DMS53 treated with DMSO at 0.1 percent for 48 hours (cell line): ENCODE measurements around the gene GSK3B.

Source experiments
- DNase-seq: peaks from one replicate; lab custom pipeline; 2025; ENCODE audit not compliant: unreplicated experiment; lab: John Stamatoyannopoulos, UW

The GSK3B gene

GRCh38 chr3:119783883-119784282 lies 310.4 kb downstream of the GSK3B start:
- DNase-seq = no peak

DNA sequence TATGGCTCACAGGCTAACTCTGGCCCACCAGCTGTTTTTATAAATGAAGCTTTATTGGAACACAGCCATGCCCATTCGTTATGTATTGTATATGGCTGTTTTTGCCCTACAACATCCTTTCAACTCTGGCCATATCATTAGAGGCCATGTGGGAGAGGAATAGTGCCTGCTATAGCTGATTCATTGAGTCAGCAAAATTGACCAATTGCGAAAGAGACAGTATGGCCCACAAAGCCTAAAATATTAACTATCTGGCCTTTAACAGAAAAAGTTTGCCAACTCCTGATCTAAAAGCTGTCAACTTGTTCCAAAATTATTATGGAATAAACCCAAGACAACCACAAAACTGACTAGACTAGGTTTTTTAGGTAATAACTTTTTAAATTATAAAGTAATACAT lies 311.0 kb downstream of the GSK3B start:
- DNase-seq = no peak

DNA sequence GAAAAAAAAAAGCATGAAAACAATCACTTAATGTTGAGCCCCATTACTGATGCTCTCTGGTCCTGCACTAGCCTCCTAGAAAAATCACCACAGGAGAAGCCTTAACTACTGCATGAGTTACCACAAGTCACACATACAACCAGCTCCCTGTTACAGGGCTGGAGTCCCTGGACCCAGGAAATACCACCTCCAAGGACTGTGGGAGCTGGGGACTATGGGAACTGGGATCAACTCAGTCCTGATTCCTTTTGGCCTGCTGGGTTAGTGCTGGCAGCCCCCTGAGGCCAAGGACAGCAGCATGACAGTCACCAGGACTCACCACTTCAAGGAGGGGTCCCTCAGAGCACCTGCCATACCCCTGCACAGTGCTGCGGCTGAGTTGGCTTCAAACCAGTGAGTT lies 311.8 kb downstream of the GSK3B start:
- DNase-seq = no peak

GRCh38 chr3:119781330-119782198 lies 312.7 kb downstream of the GSK3B start, which contains the start of gene NR1I2:
TSS of gene NR1I2 (plus strand) at chr3:119782101.
- no peak for DNase-seq

DNA sequence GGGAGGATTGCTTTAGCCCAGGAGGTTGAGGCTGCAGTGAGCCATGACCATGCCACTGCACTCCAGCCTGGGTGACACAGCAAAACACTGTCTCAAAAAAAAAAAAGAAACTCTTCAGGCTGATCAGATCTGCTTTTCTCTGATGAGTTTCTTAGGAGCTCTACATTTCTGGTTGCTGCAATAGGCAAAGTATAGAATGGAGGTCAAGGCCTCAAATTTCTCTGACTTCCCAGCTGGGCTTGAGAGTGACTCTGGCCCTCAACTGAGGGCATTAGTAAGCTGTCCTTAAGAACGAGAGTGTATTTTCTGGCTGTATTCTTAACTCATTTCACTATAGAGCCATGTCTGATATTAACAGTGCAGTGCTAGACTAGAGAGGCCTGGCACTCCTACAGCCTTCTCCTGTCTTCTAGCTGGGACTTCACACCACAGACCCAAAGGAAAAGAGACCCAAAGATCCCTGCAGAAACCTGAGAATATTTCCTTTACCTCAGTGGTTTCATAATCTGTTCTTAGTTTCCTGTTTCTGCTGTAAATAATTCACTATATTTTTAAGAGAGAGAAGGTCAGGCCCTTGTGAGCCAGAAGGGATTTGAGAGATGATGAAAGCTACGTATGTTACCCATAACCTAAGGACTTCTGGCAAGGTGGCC lies 314.4 kb downstream of the GSK3B start:
- no peak for DNase-seq

DNA sequence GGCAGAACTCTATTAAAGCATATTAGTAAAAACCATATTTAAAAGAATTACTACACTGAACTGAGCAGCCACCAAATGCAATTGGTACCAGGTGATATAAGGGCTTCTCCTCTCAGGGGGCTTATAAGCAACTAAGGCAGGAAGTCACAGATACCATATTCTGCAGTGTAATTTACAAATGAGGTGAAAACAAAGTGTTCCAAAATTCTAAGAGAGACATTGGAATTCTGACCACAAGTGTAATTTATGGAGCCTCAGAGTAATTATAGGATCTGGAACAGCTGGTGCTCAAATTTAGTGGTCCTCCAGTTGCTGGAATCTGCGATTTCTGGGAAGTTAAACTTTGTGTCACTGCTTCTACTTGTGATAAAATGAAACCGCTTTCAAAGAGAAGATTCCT lies 315.4 kb downstream of the GSK3B start:
- no peak for DNase-seq

GRCh38 chr3:119778176-119778575 lies 316.1 kb downstream of the GSK3B start:
- no peak for DNase-seq

- no peak for DNase-seq
These were observed 317.9 kb downstream of the GSK3B start for GRCh38 chr3:119776304-119776703.

DNA sequence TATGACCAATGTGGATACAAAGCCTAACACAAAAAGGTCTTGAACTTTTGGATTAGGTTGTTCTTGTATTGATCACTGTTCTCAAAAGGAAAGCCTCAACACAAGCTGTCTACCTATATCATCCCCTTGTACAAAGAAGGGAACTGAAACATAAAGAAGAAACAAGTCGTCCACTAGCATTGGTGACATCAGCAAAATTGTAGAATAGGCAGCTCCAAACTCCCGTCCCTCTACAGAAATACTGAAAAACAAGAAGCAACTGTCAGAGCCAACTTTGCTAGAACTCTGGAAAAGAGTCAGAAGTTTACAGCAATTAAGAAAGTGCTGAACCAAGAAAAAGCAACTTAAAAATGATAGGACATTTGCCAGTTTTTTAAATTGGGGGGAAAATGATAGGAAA lies 319.8 kb downstream of the GSK3B start:
- DNase-seq = no peak
